Femur (tissue), 1 donor: ENCODE results near the gene CRAMP1.

Experiments used
- DNase-seq: peaks from one replicate; pipeline ENCODE4 v3.0.0-alpha.2; 2017

The CRAMP1 gene

GRCh38 chr16:1634541-1634940, 22.4 kb downstream of the CRAMP1 start:
- DNase-seq: no peak

GRCh38 chr16:1635070-1635469, 22.9 kb downstream of the CRAMP1 start:
- no peak for DNase-seq

- DNase-seq: no peak
Observed at GRCh38 chr16:1637526-1637925, 25.4 kb downstream of the CRAMP1 start.

GRCh38 chr16:1638757-1639156, 26.6 kb downstream of the CRAMP1 start:
- DNase-seq: no peak

GRCh38 chr16:1639282-1639681, 27.1 kb downstream of the CRAMP1 start:
- DNase-seq: no peak

- no peak for DNase-seq
Observed at GRCh38 chr16:1639860-1640259, 27.7 kb downstream of the CRAMP1 start.

- no peak for DNase-seq
Observed at GRCh38 chr16:1640261-1640941, 28.2 kb downstream of the CRAMP1 start.

- no peak for DNase-seq
Observed at GRCh38 chr16:1641261-1641660, 29.1 kb downstream of the CRAMP1 start.

GRCh38 chr16:1642148-1642547, 30.0 kb downstream of the CRAMP1 start:
- peak; percentile 54 for DNase-seq

- no peak for DNase-seq
Observed at GRCh38 chr16:1642753-1643152, 30.6 kb downstream of the CRAMP1 start.

- DNase-seq: no peak
Observed at GRCh38 chr16:1643521-1643920, 31.4 kb downstream of the CRAMP1 start.

- no peak for DNase-seq
Observed at GRCh38 chr16:1645914-1646525, 33.9 kb downstream of the CRAMP1 start.

GRCh38 chr16:1647856-1648255, 35.7 kb downstream of the CRAMP1 start:
- DNase-seq: no peak

- DNase-seq: no peak
Observed at GRCh38 chr16:1650131-1650530, 38.0 kb downstream of the CRAMP1 start.

GRCh38 chr16:1651094-1651973, 39.2 kb downstream of the CRAMP1 start:
- DNase-seq: peak; percentile 46

GRCh38 chr16:1651974-1652312, 39.8 kb downstream of the CRAMP1 start:
- no peak for DNase-seq

- DNase-seq: no peak
Observed at GRCh38 chr16:1653023-1653422, 40.9 kb downstream of the CRAMP1 start.

GRCh38 chr16:1654505-1655268, 42.5 kb downstream of the CRAMP1 start:
- DNase-seq: no peak

GRCh38 chr16:1655269-1655807, 43.2 kb downstream of the CRAMP1 start:
- no peak for DNase-seq

GRCh38 chr16:1655909-1656807, 44.0 kb downstream of the CRAMP1 start:
- DNase-seq: no peak

- DNase-seq: no peak
Observed at GRCh38 chr16:1656808-1657617, 44.9 kb downstream of the CRAMP1 start.
